Globus pallidus (tissue), 1 donor: ENCODE measurements around the gene SMYD3.
"Not testable (repeated sequence)": the region's sequence is repeated elsewhere in the genome, so short reads cannot be mapped to it uniquely, and the experiment has no call there.

Source experiments
- DNase-seq: peaks from one replicate; pipeline ENCODE4 v3.0.0-alpha.2; 2015; ENCODE audit warnings: low spot score

The SMYD3 gene

DNA sequence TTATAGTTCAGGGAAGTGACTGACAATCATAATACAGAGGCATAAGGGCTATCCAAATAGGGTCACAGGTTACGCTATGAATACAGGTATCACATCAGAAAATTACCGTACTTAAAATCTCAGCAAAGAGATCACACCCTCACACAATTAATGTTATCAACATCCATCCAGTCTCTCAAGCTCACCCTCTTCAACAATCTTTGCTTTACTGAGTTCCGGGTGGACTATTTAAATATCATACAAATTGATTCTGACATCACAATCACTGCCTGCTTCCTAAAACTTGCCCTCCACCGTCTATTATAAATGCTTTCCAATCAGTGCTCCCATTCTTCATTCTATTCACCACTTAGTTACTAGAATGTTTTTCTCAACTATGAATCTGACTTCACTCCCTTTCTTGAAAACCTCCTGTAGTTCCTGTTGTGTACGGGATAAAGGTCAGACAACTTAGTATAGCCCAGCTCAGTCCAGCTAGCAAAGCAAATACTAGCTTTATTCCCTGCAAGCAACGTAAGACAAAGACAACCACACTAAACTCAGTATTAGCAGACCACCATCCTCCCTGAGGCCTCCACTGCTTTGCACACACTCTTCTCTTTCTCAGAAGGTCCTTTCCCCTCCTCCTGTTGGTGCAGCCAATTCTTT, 398.7 kb downstream of the SMYD3 start:
- DNase-seq: no peak

- no peak for DNase-seq
Measured at GRCh38 chr1:246107516-246108277, 399.4 kb downstream of the SMYD3 start.

DNA sequence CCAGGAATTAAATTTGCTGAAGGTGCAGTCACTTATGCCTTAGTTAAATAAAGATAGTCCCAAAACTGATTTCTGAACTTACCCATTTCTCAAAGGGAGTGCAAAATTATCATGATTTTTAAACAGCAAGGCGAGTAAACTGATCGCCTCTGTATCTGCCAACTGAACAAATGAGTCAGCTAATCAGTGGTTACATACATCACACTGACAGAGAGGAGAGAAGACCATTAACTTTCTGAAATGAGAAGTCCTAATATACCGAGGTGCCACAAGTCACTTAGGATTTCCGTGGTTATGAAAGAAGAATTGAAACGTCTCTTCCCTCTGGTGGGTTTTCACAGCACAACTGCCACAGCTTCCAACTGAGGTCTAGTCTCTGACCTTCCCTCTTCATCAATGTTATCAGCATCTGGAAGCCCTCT, 400.7 kb downstream of the SMYD3 start:
- DNase-seq: peak; percentile 3

DNA sequence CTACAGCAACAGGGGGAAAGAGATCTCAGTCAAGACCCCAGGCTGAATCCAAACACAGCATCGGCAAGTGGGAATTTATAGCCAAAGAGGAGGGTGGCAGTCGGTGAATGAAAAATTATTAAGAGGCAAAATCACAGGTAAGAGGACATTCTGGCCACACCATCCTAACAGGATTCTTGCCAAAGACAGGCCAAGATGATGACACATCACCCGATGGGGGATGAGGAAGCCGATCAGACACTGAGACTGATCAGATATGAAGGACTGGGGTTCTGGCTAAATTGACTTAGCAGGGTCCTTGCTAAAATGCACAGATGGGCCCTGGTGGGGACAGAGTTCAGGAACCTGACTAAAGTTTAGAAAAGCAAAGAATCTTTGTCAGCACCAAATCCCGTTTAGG, 402.2 kb downstream of the SMYD3 start:
- DNase-seq: no peak

GRCh38 chr1:246099570-246099969, 407.5 kb downstream of the SMYD3 start:
- DNase-seq: no peak

- no peak for DNase-seq
Measured at GRCh38 chr1:246096356-246096755, 410.7 kb downstream of the SMYD3 start.

- no peak for DNase-seq
Measured at GRCh38 chr1:246095443-246095842, 411.6 kb downstream of the SMYD3 start.

DNA sequence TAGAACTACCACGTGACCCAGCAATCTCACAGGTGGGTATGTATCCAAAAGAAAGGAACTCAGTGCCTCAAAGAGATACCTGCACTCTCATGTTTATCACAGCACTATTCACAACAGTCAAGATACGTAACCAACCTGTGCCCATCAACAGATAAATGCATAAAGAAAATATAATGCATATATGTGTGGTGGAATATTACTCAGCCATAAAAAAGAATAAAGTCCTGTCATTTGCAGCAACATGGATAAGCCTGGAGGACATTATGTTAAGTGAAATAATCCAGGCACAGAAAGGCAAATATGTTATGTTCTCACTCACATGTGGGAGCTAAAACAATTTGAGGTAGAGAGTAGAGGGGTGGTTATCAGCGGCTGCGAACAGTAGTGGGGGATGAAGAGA, 413.8 kb downstream of the SMYD3 start:
- DNase-seq: no peak

GRCh38 chr1:246092136-246092535, 414.9 kb downstream of the SMYD3 start:
- no peak for DNase-seq

GRCh38 chr1:246091477-246091876, 415.6 kb downstream of the SMYD3 start:
- no peak for DNase-seq

DNA sequence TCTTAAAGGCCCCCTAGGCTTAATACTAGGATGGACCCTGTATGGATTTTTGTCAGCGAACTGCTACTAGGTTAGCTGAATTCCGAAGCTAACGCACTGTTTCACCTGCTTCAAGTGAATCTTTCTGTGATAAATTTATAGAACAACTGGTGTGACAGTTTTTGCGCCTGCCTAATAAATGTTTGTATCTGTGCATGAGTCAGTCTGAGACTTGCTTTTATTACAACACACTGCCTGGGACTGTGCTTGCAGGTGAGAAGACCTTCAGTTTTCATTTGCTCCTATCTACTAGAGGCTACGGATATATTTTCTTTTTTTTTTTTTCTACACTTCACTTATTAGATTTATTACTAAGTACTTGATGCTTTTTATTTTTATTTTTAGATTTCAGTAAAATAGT, 420.9 kb downstream of the SMYD3 start:
- no peak for DNase-seq

DNA sequence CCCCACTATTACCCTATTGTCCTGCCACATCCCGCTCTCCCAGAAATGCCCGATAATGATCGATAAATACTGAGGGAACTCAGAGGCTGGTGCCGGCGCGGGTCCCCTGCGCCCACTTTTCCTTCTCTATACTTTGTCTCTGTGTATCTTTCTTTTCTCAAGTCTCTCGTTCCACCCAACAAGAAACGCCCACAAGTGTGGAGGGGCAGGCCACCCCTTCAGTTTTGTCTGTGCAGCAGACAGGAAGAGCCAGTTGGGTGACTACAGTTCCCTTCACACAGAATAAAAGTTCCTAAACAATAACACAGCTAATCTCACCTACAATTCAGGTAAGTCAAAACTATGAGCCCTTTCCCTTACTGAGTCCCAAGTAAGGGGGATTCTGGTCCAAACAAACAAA, 423.7 kb downstream of the SMYD3 start:
- no peak for DNase-seq

DNA sequence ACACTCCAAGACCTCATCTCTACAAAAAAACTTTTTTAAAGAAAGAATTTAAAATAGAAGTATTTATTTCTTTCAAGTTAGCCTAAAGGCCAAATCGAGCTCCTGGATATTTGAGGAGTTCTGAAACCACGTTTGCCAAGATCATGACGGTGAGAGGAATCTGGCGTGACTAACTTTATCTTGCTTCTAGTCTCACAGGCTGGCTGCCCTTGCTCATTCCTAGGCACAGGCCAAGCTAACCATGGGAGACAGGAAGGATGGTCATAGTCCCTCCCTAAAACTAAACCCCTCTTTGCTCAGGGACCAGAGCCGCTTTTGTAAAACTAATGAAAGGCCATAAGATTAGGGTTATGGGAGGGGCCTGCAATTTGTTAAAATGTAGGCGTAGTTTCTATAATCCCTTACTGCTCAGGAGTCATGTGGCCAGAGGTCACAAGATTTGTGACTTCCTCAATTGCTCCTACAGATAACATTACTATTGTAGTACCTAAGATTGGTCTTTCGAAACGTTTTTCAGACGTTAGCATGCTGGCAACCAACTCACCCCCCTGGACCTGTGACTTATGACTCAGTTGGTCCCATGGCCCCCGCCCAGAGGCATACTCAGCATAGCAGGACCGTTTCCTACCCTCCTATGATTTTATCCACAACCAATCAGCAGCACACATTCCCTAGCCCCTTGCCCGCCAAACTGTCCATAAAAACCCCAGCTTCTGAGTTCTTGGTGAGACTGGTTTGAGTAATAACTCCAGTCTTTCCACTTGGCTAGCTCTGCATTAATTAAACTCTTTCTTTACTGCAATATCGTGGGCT, 425.0 kb downstream of the SMYD3 start:
- DNase-seq: no peak

DNA sequence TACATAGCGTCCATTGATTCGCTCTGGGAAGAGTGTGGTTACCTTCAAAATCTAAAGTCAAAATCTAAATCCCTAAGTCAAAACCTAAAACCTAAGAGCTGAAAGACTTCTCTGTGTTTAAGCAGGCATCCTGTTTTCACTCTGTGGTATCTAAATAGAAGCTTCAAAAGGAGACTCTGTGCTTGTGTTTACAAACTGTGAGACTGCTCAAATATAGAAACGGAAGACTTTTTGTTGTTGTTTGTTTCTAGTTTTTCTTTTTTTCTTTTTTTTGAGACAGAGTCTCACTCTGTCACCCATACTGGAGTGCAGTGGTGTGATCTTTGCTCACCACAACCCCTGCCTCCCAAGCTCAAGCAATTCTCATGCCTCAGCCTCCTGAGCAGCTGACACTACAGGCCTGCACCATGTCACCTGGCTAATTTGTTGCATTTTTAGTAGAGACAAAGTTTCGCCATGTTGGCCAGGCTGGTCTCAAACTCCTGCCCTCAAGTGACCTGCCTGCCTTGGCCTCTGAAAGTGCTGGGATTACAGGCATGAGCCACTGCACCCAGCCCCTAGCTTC, 425.9 kb downstream of the SMYD3 start:
- no peak for DNase-seq

- no peak for DNase-seq
Measured at GRCh38 chr1:246080031-246080430, 427.0 kb downstream of the SMYD3 start.

GRCh38 chr1:246078888-246079252, 428.2 kb downstream of the SMYD3 start:
- DNase-seq: no peak

GRCh38 chr1:246078126-246078887, 428.8 kb downstream of the SMYD3 start:
- DNase-seq: no peak

DNA sequence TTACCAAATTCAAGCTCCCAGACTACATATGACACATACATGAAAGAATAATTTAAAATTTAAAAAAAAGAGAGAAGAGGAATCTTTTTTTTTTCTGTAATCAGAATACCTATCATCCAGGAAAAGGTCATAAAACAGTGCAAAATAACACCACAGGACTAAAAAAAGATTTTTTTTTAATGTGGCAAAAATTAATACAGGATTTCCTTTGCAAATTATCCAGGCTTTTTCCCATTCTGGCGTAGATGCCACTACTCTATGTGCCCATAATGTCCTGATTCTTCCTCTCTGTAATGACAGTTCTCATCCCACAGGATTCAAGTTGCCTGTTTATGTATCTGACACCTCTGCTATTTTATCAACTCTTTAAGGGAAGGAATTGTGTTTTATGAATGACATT, 429.6 kb downstream of the SMYD3 start:
- DNase-seq: no peak

DNA sequence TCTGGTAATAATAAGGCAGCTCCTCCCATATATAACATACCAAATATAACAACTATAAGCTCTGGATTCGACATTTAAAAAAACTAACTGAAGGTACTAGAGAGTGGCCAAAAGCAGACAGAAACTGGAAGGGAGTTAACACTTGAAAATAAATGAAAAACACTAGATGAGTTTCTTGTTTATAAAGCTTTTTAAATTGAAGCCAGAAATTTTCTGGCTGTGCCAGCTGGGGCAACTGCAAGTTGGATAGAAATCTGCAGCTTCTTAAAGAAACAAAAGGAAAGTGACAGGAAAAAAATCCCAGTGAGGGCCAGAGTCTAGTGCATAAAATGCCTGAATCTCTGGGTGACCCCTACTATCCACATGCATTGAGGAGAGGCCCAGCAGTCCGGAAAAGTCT, 432.7 kb downstream of the SMYD3 start:
- peak; percentile 26 for DNase-seq

DNA sequence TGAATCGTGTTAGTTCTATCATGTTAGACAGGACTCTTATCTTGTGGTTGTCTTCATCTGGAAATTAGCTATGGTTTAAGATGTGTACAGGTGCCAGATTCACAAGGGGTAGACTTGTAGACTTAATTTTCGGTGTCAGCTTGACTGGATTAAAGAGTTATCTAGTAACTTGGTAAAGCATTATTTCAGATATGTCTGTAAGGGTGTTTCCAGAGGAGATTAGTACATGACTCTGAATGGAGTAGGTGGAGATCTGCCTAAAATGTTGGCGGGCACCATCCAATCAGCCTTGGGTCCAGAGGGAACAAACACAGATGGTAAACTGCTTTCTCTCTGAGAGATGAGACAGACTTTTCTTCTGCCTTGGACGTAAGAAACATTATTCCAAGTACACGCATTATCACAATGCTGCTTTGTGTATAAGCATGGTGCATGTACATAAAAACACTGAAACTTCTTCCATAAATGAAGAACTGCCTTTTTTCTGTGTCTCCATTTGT, 434.6 kb downstream of the SMYD3 start:
- no peak for DNase-seq

DNA sequence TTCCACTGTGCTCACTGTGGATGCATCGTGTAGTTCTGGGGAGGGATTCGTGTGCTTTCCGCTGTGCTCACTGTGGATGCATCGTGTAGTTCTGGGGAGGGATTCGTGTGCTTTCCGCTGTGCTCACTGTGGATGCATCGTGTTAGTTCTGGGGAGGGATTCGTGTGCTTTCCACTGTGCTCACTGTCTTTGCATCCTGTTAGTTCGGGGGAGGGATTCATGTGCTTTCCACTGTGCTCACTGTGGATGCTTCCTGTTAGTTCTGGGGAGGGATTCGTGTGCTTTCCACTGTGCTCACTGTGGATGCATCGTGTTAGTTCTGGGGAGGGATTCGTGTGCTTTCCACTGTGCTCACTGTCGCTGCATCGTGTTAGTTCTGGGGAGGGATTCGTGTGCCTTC, 435.1 kb downstream of the SMYD3 start:
- DNase-seq: not testable (repeated sequence)

DNA sequence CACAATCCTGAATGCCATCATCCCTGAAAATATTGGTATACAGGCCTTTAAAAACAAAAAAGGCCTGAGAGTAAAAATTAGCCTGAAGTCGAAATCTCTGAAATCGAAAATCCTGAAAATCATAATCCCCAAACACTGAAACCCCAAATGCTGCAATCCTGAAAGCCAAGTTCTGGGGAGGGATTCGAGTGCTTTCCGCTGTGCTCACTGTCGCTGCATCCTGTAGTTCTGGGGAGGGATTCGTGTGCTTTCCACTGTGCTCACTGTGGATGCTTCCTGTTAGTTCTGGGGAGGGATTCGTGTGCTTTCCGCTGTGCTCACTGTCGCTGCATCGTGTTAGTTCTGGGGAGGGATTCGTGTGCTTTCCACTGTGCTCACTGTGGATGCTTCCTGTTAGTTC, 435.5 kb downstream of the SMYD3 start:
- not testable (repeated sequence) for DNase-seq
